Measurements from ENCODE around the gene HECTD4. TPM values are rescaled to one million over a fixed set of nuclear protein-coding genes. Genes with fewer than 3 reads are reported as not detected.

Gene HECTD4
- total and polyA plus RNA-seq, 2 of the 4 experiments (the other 2 are of a cell fraction): 12.9 to 13.0 TPM

- no peak overlapping the region for H3K23ac ChIP-seq (ENCODE audit: low read depth, low read length)
- no peak overlapping the region for H3K4me3 ChIP-seq (ENCODE audit: insufficient read depth, low read depth, low read length)
- ChIA-PET CTCF (no interaction called here), POLR2A (ENCODE audit: unreplicated experiment) (interaction anchor here (1.5 kb wide), 1 partner anchor 11 kb away, joined by 4 read pairs; no protein-coding TSS in a partner anchor)
- H2AFZ ChIP-seq (replicated peaks; ENCODE audit: low read length, poor library complexity): no peak overlapping the region
- BruUV-seq (replicated peaks): no TSS peak
- no peak overlapping the region for H2AK5ac ChIP-seq (ENCODE audit: low read depth, low read length)
- in situ Hi-C loops (cut with MboI; ENCODE audit: low sequenced_read_pairs): no loop called here
- WGBS, 2 experiments (ENCODE audit: extremely low coverage in 2 of 2, insufficient read length in 1 of 2): 100% methylated on average over 1 of the region's 5 CpGs; no CpG with 5 or more reads in 1 of the 2 experiments
- H2BK15ac ChIP-seq (ENCODE audit: low read depth, low read length): no peak overlapping the region
- H4K5ac ChIP-seq (ENCODE audit: low read depth, low read length): no peak overlapping the region
- H3K56ac ChIP-seq (ENCODE audit: extremely low read depth, insufficient read depth, low read length): no peak overlapping the region
- no peak overlapping the region for H2BK20ac ChIP-seq (ENCODE audit: low read depth, low read length)
- no peak overlapping the region for H4K8ac ChIP-seq (ENCODE audit: low read depth in 2 of 2, low read length in 2 of 2)
- dilution Hi-C loops (cut with HindIII; ENCODE audit: low sequenced_read_pairs, unreplicated experiment): no loop called here
- H3K79me1 ChIP-seq (ENCODE audit: low read depth in 1 of 2, low read length in 2 of 2): peaks cover 21 to 54% of the 10 kb centered on the region in 2 experiments
- H3K4me2 ChIP-seq (ENCODE audit: low read depth, low read length): no peak overlapping the region
- no peak overlapping the region for H3K14ac ChIP-seq (replicated peaks; ENCODE audit: low read depth, low read length)
- DNase-seq (no peak), ATAC-seq (ENCODE audit: low read depth) (no peak)
- no peaks in the 10 kb centered on the region for H3K9me3 ChIP-seq (ENCODE audit: control insufficient read depth, insufficient read depth, low read length)
- peaks cover 5% of the 10 kb centered on the region for H3K4me1 ChIP-seq (ENCODE audit: control insufficient read depth, insufficient read depth, low read length)
- no peaks in the 10 kb centered on the region for H3K27me3 ChIP-seq (ENCODE audit: control insufficient read depth, insufficient read depth, low read length)
- H3K36me3 ChIP-seq (ENCODE audit: control insufficient read depth, insufficient read depth, low read length): peaks cover 43% of the 10 kb centered on the region
- no peak overlapping the region for H3K9ac ChIP-seq (ENCODE audit: low read depth, low read length)
- H2BK120ac ChIP-seq (ENCODE audit: low read depth, low read length): no peak overlapping the region
- no peak overlapping the region for H2BK5ac ChIP-seq (ENCODE audit: low read depth, low read length, poor library complexity, severe bottlenecking)
- no peak overlapping the region for H3K4ac ChIP-seq (ENCODE audit: low read depth, low read length)
- peaks cover 6% of the 10 kb centered on the region; the same call in 1 of the 2 replicates for H3K9me1 ChIP-seq (ENCODE audit: insufficient read depth, low read length)
- no peak overlapping the region for H2AK9ac ChIP-seq (replicated peaks; ENCODE audit: low read depth, low read length, poor library complexity)
- TF ChIP-seq POLR2A (IDR thresholded peaks at IDR 0.05; ENCODE audit: low read depth, low read length): no peak
- TF ChIP-seq CHD1 (IDR thresholded peaks at IDR 0.05; ENCODE audit: low read depth, low read length): no peak
- TF ChIP-seq BHLHE40 (IDR thresholded peaks at IDR 0.05; ENCODE audit: low read depth, low read length): no peak
- no peak for TF ChIP-seq MAFK (IDR thresholded peaks at IDR 0.05; ENCODE audit: low read depth, low read length)
- no peak for TF ChIP-seq NFE2L2 (IDR thresholded peaks at IDR 0.05; ENCODE audit: low read depth, low read length)
- no peak for TF ChIP-seq RCOR1 (IDR thresholded peaks at IDR 0.05; ENCODE audit: insufficient replicate concordance, low read length)
- TF ChIP-seq ELK1 (IDR thresholded peaks at IDR 0.05; ENCODE audit: borderline replicate concordance, low read depth, low read length): no peak
- TF ChIP-seq SMC3 (IDR thresholded peaks at IDR 0.05; ENCODE audit: low read depth, low read length): no peak
- TF ChIP-seq RAD21 (IDR thresholded peaks at IDR 0.05; ENCODE audit: low read length): no peak
- no peak for TF ChIP-seq FOS (IDR thresholded peaks at IDR 0.05; ENCODE audit: low read depth, low read length)
- TF ChIP-seq RFX5 (IDR thresholded peaks at IDR 0.05; ENCODE audit: low read depth, low read length): no peak
- no peak for TF ChIP-seq MAZ (IDR thresholded peaks at IDR 0.05; ENCODE audit: borderline replicate concordance, low read depth, low read length)
- no peak for TF ChIP-seq CTCF (conservative IDR thresholded peaks at IDR 0.05; ENCODE audit: low read depth, low read length)
- TF ChIP-seq MXI1 (IDR thresholded peaks at IDR 0.05; ENCODE audit: borderline replicate concordance, low read depth, low read length): no peak
- no peak for TF ChIP-seq USF2 (IDR thresholded peaks at IDR 0.05; ENCODE audit: low read depth, low read length)
- TF ChIP-seq CEBPB (IDR thresholded peaks at IDR 0.05; ENCODE audit: low read depth, low read length): no peak
- H3K27ac ChIP-seq (ENCODE audit: insufficient read depth, low read length): no peak overlapping the region
- H4K91ac ChIP-seq (ENCODE audit: insufficient read depth, low read depth, low read length): no peak overlapping the region
- intact Hi-C loops (cut with micrococcal nuclease): loop anchor here (10.0 kb wide), 1 partner anchor 89 kb away; no protein-coding TSS in a partner anchor
- H4K20me1 ChIP-seq (ENCODE audit: insufficient read depth, low read length): 0 out of 2 replicates have a peak, but pooled peaks cover 4% of the 10 kb centered on the region
- H3K18ac ChIP-seq (ENCODE audit: low read depth, low read length): no peak overlapping the region
Measured at GRCh38 chr12:112133418-112133817, 248.8 kb downstream of the HECTD4 start.

All from IMR-90 (cell line).